GM15510 (cell line): ENCODE measurements around the gene GMPR.

Experiments used
- POLR2A ChIP-seq: IDR thresholded peaks from 3 replicates; pipeline ENCODE4 v1.6.1; 2011; ENCODE audit warnings: borderline replicate concordance; ENCODE audit not compliant: insufficient read length; ENCODE audit errors: extremely low read depth

GMPR gene

GRCh38 chr6:16254535-16254934 lies 16.1 kb downstream of the GMPR start:
- TF ChIP-seq POLR2A = no peak

GRCh38 chr6:16256781-16257180 lies 18.4 kb downstream of the GMPR start:
- no peak for TF ChIP-seq POLR2A

GRCh38 chr6:16257999-16258708 lies 19.8 kb downstream of the GMPR start:
- no peak for TF ChIP-seq POLR2A

- TF ChIP-seq POLR2A = no peak
Observed at GRCh38 chr6:16258709-16259075, 20.3 kb downstream of the GMPR start.

GRCh38 chr6:16264785-16265184 lies 26.4 kb downstream of the GMPR start:
- TF ChIP-seq POLR2A = no peak

- TF ChIP-seq POLR2A = no peak
Observed at GRCh38 chr6:16265351-16266341, 27.3 kb downstream of the GMPR start.

- no peak for TF ChIP-seq POLR2A
Observed at GRCh38 chr6:16267428-16268263, 29.3 kb downstream of the GMPR start.

- TF ChIP-seq POLR2A = no peak
Observed at GRCh38 chr6:16270178-16270794, 31.9 kb downstream of the GMPR start.

GRCh38 chr6:16271428-16271827 lies 33.0 kb downstream of the GMPR start:
- no peak for TF ChIP-seq POLR2A

- no peak for TF ChIP-seq POLR2A
Observed at GRCh38 chr6:16272201-16272600, 33.8 kb downstream of the GMPR start.

GRCh38 chr6:16273256-16273655 lies 34.9 kb downstream of the GMPR start:
- no peak for TF ChIP-seq POLR2A

GRCh38 chr6:16274483-16274882 lies 36.1 kb downstream of the GMPR start:
- TF ChIP-seq POLR2A = no peak

GRCh38 chr6:16274885-16275589 lies 36.6 kb downstream of the GMPR start:
- no peak for TF ChIP-seq POLR2A
